HG03460 (cell line): Measurements from ENCODE around the gene PPHLN1.
A peak's percentile ranks its signal among the peaks of the same experiment; 100 is the strongest.

ENCODE experiments used
- ATAC-seq: cut with Tn5 transposase; IDR thresholded peaks from one replicate; pipeline ENCODE4 v1.9.1; 2021; ENCODE audit not compliant: unreplicated experiment

The PPHLN1 gene

GRCh38 chr12:42475106-42475505 is 149.1 kb downstream of the PPHLN1 start:
- ATAC-seq, result peak; percentile 45

GRCh38 chr12:42477941-42478340 is 152.0 kb downstream of the PPHLN1 start:
- ATAC-seq, result no peak

- ATAC-seq, result no peak
Observed at GRCh38 chr12:42481368-42481767, 155.4 kb downstream of the PPHLN1 start.

- no peak for ATAC-seq
Observed at GRCh38 chr12:42482041-42482747, 156.2 kb downstream of the PPHLN1 start.

GRCh38 chr12:42482748-42483520 is 157.0 kb downstream of the PPHLN1 start:
- ATAC-seq, result peak; percentile 72

- peak; percentile 26 for ATAC-seq
Observed at GRCh38 chr12:42483521-42483790, 157.5 kb downstream of the PPHLN1 start.

- ATAC-seq, result no peak
Observed at GRCh38 chr12:42484996-42485395, 159.0 kb downstream of the PPHLN1 start.

GRCh38 chr12:42485823-42486222 is 159.9 kb downstream of the PPHLN1 start:
- no peak for ATAC-seq

GRCh38 chr12:42486407-42486806 is 160.4 kb downstream of the PPHLN1 start:
- no peak for ATAC-seq

GRCh38 chr12:42490261-42490842 is 164.4 kb downstream of the PPHLN1 start:
- no peak for ATAC-seq
